Measurements from ENCODE around the gene NPAS3.

DNA sequence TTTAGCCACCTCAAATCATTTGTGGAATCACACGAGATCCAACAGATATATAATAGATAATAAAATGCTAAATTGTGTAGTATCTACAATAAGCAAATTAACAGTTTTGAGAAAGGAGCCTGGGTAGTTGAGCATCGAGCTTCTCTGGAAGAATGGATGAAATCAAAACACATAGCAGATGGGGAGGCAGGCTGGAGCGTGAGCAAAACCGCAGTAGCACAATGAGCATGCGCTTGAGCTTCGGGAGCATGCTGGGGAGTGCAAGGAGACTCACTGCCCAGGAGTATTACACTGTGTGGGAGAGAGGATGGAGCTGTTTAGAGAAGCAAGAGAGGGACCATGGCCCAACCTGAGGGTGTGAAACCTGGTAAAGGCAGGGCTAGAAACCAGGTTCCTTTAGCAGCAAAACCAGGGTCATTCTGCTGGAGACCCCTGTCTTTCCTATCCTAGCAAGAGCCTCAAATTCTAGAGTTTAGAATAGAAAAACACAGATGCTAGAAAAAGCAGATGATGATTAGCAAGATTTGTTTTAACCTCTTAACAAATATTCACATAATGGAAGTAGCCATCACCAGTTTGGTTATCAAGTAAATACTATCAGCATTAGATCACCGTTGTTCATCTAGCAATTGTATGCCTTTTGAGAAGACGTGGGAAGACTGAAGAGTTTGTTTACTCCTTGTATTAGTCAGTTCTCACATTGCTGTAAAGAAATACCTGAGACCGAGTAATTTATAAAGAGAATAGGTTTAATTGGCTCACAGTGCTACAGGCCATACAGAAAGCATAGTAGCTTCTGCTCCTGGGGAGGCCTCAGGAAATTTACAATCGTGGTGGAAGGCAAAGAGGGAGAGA, 527.4 kb downstream of the NPAS3 start:
- TF ChIP-seq EZH2 (IDR thresholded peaks at IDR 0.05; ENCODE audit: low read length, missing control alignments) = no peak
- TF ChIP-seq, protein P1, sequence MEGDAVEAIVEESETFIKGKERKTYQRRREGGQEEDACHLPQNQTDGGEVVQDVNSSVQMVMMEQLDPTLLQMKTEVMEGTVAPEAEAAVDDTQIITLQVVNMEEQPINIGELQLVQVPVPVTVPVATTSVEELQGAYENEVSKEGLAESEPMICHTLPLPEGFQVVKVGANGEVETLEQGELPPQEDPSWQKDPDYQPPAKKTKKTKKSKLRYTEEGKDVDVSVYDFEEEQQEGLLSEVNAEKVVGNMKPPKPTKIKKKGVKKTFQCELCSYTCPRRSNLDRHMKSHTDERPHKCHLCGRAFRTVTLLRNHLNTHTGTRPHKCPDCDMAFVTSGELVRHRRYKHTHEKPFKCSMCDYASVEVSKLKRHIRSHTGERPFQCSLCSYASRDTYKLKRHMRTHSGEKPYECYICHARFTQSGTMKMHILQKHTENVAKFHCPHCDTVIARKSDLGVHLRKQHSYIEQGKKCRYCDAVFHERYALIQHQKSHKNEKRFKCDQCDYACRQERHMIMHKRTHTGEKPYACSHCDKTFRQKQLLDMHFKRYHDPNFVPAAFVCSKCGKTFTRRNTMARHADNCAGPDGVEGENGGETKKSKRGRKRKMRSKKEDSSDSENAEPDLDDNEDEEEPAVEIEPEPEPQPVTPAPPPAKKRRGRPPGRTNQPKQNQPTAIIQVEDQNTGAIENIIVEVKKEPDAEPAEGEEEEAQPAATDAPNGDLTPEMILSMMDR (conservative IDR thresholded peaks at IDR 0.05 in 1 of 2, IDR thresholded peaks at IDR 0.05 in 1 of 2; ENCODE audit: low read depth in 1 of 2, low read length in 2 of 2) = no peak
